ENCODE data around the gene HLA-A.

GRCh38 chr6:29905286-29905685 is 37.0 kb upstream of the HLA-A start:
- TF ChIP-seq, protein P1, sequence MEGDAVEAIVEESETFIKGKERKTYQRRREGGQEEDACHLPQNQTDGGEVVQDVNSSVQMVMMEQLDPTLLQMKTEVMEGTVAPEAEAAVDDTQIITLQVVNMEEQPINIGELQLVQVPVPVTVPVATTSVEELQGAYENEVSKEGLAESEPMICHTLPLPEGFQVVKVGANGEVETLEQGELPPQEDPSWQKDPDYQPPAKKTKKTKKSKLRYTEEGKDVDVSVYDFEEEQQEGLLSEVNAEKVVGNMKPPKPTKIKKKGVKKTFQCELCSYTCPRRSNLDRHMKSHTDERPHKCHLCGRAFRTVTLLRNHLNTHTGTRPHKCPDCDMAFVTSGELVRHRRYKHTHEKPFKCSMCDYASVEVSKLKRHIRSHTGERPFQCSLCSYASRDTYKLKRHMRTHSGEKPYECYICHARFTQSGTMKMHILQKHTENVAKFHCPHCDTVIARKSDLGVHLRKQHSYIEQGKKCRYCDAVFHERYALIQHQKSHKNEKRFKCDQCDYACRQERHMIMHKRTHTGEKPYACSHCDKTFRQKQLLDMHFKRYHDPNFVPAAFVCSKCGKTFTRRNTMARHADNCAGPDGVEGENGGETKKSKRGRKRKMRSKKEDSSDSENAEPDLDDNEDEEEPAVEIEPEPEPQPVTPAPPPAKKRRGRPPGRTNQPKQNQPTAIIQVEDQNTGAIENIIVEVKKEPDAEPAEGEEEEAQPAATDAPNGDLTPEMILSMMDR (IDR thresholded peaks at IDR 0.05; ENCODE audit: insufficient read depth, low read length): no peak
- TF ChIP-seq POLR2AphosphoS5 (IDR thresholded peaks at IDR 0.05; ENCODE audit: low read depth): no peak
